Measurements from ENCODE around the gene SDHA. TPM values are rescaled to one million over a fixed set of nuclear protein-coding genes. Genes with fewer than 3 reads are reported as not detected.
"Not testable (repeated sequence)": the region's sequence is repeated elsewhere in the genome, so short reads cannot be mapped to it uniquely, and the experiment has no call there.

The SDHA gene
- total RNA-seq, 1 donor from 2014 or later = 232 TPM

DNA sequence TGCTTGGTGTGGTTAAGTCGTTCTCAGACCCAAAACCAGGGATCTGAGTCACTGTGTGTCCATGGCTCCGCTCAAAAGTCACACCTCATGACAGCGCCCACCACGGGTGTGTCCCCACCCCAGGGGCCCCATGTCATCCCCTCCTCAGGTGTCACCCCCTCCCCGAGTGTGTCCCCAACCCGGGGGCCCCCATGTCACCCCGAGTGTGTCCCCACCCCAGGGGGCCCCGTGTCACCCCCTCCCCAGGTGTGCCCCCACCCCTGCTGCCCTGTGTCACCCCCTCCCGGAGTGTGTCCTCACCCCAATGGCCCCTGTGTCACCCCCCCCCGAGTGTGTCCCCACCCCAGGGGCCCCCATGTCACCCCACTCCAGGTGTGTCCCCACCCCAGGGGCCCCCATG is 21.8 kb upstream of the SDHA start:
- no peak for DNase-seq (ENCODE audit: low spot score)
- ATAC-seq = no peak

DNA sequence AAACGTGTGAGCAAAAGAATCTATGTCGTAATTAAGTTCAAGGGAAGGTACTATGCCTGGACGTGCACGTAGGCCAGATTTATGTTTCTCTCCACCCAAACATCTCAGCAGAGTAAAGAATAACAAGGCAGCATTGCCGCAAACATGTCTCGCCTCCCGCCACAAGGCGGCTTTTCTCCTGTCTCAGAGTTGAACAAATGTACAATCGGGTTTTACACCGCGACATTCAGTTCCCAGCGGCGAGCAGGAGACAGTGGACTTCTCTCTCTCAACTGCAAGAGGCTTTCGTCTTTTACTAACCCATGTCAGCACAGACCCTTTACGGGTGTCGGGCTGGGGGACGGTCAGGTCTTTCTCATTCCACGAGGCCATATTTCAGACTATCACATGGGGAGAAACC is 21.1 kb upstream of the SDHA start:
- ATAC-seq; DNase-seq (ENCODE audit: low spot score): not testable (repeated sequence)

DNA sequence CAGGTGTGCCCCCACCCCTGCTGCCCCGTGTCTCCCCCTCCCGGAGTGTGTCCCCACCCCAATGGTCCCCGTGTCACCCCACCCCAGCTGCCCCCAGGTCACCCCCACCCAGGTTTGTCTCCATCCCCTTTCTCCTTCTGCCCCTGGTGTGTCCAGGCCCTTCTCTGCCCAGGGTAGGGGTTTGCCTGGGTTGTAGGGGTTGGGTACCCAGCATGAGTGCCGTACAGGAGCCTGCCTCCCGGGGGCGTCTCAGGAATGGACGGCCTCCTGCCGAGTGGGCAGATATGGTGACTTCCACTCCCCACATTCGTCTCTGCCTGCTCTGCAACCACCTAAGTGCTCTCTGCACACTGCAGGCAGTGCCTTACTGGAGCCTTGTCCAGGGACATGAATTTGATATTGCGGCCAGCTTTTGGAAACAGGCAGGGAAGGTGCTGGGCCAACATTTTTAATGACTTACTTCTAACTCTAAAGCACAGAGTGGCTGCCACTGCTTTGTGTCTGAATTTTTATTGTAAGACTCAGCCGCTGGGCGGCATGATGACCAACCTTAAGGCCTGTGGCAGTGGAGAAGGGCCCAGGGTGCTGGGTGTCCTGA is 20.1 kb upstream of the SDHA start:
- no peak for ATAC-seq
- DNase-seq (ENCODE audit: low spot score) = no peak

DNA sequence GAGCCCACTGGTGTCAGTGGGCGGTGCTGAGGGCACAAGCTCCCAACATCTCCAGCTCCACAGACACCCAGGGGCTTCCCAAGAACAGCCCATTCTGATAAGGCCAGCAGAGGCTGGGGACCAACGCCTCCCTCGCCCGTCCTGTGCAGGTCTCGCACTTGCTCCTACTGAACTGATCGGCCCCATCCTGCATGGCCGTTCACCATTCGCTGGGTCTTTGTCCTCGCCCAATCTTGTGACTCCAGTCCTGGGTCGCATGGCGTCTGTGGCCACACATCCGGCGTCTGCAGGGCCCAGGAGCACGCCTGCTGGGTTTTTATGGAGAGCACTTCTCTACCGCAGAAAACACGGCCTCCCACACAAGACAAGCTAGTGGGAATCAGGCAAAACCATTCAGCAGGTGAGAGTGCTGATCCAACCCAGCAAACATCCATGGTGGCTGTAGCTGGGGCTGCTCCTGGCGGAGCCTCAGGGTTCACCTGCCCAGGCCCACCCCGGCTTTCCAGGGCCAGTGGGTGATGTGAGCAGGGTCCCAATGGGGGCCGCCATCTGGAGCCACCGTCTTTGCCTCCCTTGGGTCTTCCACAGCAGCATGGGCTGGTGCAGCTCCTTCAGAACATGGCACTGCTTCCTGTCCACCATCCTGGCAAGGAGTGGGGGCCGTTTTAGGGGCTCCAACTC is 19.5 kb upstream of the SDHA start:
- DNase-seq (ENCODE audit: low spot score) = no peak
- no peak for ATAC-seq

DNA sequence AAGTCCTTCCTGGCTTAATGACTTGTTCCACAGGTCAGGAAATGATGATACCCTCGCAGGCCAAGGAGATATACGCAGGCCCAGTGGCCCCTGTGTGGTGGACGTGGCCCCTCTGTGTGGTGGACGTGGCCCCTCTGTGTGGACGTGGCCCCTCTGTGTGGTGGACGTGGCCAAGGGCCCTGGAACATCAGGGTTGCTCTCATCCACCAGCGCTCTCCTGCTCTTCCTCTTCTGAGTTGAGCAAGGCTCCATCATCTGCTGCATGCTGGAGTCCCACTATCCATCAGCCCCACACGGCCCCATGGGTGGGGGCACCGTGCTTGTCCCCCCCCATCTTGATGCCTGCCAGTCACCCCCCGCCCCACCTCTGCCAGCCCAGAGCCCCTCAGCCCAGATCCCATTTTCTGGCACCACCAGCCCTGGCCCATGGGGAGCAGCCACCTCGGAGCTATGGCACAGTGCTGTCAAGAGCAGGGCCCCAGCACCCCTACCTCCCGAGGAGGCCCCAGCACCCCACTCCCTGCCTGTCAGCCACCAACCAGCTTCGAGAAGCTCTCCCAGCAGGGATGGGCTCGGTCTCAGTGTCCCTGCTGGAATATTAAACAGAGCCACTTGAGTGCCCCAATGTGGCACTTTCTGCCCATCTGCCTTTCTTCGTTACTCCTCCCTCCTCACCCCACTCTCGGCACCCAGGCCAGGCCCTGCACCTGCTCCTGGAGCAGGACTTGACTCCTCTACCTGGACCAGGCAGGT is 18.7 kb upstream of the SDHA start:
- ATAC-seq (no peak), DNase-seq (ENCODE audit: low spot score) (no peak)

DNA sequence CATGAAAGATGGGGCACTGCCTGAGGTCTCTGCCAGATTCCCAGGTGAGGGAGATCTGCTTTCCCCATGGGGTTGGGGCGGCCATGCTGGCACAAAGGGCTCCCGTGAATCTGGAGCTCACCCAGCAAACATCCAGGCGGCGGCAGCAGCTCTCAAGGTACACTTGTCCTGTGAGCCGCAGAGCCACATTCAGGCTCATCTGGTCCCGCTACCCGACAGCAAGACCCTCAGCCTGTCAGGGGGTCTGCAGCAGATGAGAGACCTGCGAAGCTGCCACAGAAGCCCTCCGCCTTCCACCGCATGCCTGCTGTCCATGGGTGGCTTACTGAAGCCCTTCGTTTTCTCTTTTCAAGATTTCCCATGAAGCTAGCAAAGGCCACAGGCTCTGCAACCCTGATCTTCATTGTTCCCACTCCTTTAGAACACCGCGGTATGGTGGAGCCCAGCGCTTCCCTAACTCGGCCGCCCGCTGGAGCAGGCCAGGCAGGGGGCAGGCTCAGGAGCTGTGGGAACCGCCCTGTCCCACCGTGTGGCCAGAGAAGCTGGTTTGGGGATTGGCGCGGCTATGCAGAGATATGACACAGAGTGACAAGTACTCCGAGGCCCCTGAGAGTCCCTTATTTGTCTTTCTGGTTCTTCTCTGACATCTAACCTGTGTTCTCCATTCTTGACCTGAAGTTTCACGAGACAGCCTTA is 18.0 kb upstream of the SDHA start:
- ATAC-seq (no peak), DNase-seq (ENCODE audit: low spot score) (no peak)

DNA sequence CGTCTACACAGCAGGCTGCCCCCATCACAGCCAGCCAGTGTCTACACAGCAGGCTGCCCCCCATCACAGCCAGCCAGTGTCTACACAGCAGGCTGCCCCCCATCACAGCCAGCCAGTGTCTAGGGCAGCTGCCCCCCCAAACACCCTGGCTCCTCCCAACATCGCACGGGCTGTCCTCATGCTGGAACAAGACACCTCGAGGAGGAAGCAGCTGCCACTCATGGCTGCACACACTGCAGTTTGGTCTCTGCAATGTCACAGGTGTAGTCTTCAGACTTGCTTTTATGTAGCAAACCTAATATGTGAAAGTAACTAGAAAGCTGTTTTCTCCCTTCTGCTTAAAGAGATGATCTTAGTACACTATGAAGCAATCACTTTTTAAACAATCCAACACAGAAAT is 17.1 kb upstream of the SDHA start:
- no peak for DNase-seq (ENCODE audit: low spot score)
- no peak for ATAC-seq

DNA sequence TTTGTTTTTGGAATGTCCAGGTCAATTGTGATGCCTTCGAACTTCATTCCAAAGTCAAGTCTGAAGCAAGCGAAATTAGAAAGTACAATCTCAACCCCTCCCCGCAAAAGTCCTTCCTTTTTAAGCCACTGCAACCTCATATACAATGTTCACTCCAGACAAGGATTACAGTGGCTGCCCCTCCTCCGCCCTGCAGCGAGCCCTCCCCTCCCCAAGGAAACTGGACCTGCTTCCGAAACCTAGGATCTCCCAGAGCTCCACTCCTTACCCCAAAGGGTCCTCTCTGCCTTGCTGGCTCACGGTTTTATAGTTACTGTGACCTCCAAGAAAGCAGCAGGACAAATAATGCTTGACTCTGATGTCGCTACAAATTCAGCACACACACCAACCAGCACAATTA is 16.4 kb upstream of the SDHA start:
- DNase-seq (ENCODE audit: low spot score) (no peak), ATAC-seq (no peak)

DNA sequence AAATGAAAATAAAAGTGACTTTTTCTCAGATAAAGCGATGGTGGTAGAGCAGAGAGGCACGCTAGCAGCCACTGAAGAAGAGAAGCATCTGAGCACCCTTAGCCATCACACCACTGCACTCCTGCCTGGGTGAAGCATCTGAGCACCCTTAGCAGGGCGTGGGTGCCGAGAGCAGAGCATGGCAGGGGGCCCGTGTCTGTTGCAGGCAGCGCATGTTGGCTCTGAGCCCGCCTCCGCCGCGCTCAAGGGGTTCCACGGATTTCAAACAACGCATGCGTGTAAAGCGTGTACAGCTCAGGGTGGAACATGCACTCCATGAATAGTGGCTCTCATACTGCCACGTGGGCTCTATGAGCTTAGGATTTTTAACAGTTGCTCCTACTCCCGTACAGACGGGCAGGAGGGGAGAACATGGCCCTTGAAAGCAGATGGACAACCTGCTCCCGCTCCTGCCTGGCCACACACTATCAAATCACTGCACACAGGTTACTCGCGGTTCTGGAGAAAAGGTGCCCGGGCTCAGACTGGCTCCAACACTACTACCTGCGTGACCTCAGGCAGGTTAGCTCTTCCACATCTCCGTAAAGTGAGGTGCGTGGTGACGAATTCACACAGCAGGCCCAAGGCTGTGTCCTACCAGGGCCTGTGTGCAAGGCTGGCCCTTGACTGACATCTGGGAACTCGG is 14.7 kb upstream of the SDHA start:
- ATAC-seq (no peak), DNase-seq (ENCODE audit: low spot score) (no peak)

DNA sequence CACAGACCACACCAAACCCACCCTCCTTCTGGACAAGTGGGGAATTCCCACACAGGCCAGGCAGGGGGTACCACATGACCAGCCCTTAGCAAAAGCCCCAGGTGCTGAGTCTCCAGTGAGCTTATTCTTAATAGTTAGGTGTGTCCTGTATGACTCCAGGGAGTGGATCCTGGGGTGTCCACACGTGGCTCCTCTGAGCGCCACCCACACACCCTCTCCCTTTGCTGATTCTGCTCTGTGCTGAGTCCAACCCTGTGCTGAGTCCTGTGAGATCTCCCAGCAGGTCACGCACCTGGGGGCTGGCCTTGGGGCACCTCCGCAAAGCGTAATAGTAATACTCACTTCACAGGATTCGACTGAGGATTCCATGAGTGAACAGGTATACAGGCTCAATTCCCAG is 14.1 kb upstream of the SDHA start:
- ATAC-seq (no peak), DNase-seq (ENCODE audit: low spot score) (no peak)

DNA sequence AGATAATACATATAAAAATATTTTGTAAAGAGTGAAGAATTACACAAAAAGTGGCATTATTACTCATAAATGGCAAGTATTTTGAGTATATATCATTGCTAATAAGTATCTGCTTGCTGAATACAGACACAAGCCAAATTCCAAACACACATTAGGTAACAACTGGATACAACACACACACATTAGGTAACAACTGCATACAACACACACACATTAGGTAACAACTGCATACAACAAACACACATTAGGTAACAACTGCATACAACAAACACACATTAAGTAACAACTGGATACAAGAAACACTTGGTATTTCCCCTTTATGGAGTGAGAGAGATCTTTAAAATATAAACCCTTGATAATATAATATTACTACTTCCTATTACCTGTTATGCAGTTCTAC is 13.7 kb upstream of the SDHA start:
- ATAC-seq (no peak), DNase-seq (ENCODE audit: low spot score) (no peak)

DNA sequence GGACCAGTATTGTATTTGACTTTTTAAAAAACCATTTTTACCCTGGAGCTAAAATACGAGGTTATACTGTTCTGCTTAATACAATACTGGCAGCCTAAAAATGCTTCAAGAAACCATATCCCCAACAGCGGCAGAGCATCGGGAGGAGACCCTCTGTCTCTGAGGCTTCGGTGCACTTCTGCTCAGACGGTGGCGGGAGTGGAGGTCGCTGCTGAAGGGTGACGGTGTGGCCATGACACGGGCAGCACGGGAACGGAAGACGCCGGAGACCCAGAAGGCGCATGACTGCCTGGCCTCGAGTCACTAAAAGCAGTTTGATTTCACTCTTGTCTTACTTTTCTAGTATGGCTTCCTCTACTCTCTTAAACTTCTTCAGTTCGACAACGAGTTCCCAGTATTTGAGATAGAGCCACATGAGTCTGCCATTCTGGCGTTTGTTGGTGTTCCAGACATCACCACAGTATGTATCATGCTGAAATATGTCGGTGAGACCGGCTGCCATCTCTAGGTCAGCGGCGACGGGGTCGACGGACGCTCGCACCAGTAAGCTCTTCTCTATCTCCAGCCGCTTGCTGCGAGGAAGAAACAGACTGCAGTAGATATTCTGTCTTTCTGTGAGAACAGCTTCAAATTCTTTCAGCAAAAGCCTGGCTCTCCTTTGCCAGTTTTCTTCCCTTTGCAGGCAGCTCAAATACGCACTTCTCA is 13.0 kb upstream of the SDHA start:
- ATAC-seq = no peak
- no peak for DNase-seq (ENCODE audit: low spot score)

DNA sequence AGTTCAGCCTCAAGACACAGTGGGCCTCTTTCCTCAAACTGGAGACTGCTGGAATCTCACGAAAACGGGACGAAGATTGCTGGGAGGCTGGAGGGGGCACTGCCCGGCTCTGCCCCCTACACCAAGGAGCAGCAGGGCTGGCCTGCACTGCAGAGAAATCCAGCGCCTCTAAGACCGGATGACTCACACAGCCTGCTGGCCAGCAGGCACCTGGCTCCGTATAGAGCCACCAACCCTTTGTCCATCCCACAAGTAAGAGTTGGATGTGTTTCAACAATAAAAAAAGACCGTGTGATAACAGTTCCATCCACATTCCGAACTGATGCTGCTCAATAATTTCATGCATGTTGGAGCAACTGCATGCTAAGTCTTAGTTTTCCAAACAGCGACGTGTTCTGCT is 11.7 kb upstream of the SDHA start:
- ATAC-seq = no peak

DNA sequence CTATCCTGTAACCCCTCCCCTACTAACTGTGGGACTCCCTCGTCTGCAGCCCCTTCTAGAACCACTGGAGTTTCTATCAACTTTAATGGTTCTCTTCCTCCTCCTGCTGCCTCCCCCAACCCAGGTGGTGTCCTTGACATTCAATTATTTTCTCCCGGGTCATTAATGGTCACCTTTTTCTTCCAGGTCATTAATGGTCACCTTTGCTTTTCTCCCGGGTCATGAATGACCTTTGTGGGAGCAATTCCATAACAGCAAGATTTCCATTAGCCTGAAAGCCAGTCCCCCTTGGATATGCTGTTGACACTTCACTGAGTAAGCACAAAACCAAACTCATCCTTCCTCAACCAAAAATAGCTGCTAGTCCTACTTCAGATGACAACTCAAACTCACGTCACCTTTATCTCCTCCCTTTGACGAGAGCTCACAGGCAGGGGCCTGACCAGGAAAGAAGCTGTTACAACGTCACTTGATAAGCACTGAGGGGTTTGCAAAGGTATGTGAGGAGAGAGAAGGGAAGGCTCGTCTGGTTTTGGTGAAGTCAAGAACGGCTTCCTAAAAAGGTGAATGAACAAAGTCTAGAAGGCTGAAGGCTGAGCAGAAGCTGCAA is 11.1 kb upstream of the SDHA start:
- DNase-seq (ENCODE audit: low spot score) = no peak

More for the DNA sequence above, 11.7 kb upstream of the SDHA start:
- DNase-seq (ENCODE audit: low spot score) = no peak

DNA sequence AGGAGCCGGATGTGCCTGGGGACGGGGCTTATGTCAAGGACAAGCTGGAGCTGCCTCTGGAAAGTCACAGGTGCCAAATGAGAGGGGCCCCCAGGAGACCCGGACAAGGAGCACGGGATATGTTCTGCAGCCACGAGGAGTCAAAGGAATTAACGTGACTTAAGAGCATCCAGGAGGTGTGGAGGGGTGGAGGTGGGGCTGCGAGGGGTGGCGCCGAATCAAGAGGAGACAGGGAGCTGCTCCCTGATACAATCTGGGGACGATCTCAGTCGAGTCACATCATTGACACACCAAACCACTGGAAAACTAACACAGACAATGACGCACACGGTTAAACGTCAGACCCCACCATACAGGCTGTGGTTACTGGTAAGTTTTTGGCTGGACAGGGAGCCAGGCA is 10.5 kb upstream of the SDHA start:
- no peak for DNase-seq (ENCODE audit: low spot score)
- no peak for ATAC-seq

More for the DNA sequence above, 11.1 kb upstream of the SDHA start:
- no peak for ATAC-seq

DNA sequence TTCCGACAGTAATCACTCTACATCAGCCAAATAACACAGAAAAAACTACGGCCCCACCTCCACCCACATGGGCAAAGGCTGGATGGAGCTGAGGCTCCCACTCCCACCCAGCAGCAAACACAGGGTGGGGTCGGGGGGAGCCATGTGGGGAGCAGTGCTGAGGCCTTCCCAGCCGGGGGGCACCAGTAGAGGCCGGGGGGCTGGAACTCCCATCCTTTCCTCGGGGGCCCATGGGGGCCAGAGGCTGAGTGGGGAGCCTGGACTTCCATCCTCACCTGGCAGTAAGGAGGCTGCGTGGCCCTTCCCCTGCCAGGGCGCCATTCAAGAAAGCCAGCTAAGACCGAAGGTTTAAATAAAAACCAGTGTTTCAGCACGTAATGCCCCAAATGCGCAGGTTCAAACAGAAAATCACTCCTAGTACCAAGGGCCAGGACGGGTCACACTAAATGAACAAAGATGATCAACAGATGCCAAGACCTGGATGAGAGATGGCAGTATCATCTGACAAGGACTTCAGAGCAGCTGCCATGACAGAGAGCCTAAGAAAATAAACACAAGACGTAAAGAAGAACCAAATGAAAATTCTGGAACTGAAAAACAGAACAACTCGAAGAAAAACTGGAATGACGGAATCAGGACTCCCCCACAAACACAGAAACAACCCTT is 9.5 kb upstream of the SDHA start:
- ATAC-seq (no peak), DNase-seq (ENCODE audit: low spot score) (no peak)

DNA sequence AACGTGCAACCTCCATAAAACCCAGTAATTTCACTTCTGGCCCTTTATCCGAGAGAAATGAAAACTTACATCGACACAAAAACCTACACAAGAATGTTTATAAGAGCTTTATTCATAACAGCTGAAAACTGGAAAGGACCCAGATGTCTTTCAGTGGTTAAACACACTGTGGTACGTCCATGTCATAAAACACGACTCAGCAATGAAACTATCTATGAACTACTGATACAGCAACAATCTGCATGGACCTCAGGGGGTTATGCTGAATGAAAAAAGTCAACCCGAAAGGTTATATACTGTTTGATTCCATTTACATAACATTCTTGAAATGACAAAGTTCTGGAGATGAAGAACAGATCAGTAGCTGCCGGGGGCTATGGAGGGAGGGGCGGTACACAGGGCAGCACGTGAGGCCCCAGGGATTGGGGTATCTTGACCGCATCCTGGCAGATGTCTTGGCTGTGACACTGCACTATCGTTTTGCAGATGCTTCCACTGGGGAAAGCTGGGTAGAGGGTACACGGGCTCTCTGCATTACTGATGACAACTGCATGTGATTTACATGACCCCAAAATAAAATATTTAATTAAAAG is 4.2 kb upstream of the SDHA start:
- ATAC-seq (no peak), DNase-seq (ENCODE audit: low spot score) (no peak)

DNA sequence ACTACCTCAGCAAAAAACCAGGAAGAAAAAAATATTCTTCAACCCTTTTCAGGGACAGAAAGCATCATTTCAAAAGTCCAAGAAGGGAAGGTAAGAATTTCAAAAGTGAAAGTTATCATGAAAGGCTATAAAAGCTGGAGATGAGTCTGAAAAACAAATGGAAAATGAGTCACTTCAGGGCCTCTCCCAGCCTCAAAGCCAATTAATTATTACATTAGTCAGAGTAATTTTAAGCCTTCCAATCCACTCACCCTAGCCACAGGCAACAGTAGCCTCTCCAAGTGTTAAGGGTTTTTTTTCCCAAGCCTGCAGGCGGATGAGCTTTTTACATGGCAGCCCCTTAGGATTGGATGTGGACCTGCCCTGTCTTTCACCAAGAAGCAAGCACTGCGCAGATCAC is 2.9 kb upstream of the SDHA start:
- not testable (repeated sequence) for ATAC-seq; DNase-seq (ENCODE audit: low spot score)

DNA sequence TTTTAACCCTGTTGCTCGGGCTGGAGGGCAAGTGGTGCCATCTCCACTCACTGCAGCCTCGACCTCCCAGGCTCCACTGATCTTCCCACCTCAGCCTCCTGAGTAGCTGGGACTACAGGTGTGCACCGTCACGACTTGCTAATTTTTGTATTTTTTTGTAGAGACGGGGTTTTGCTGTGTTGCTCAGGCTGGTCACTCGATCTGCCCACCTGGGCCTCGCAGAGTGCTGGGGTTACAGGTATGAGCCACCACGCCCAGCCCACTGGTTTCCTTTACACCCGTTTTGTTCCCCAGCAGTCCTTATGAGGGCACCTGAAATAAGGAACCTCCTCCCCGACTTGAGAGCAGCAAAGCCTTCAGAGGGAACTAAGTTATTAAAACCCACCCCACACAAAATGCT is 2.0 kb upstream of the SDHA start:
- not testable (repeated sequence) for ATAC-seq; DNase-seq (ENCODE audit: low spot score)

Measured in left lobe of liver (tissue), 2 donors.